HG03342 (cell line): ENCODE results near the gene GRPEL2.
"Not testable (repeated sequence)": the region's sequence is repeated elsewhere in the genome, so short reads cannot be mapped to it uniquely, and the experiment has no call there.

Source experiments
- ATAC-seq: cut with Tn5 transposase; IDR thresholded peaks from one replicate; pipeline ENCODE4 v1.9.1; 2021; ENCODE audit warnings: mild to moderate bottlenecking, moderate library complexity; ENCODE audit not compliant: unreplicated experiment

The GRPEL2 gene

GRCh38 chr5:149374801-149375200, 29.5 kb downstream of the GRPEL2 start:
- no peak for ATAC-seq

DNA sequence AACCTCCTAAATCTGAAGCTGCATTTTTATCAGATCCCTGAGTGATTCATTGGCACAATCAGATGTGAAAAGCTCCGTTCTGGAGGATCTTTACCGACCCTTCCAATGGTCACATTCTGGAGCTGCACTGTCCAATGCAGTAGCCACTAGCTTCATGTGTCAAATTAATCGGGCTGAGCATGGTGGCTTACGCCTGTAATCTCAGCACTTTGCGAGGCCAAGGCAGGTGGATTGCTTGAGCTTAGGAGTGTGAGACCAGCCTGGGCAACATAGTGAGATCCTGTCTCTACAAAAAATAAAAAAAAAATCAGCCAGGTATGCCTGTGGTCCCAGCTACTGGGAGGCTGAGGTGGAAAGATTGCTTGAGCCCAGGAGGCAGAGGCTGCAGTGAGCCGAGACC, 30.1 kb downstream of the GRPEL2 start:
- no peak for ATAC-seq

DNA sequence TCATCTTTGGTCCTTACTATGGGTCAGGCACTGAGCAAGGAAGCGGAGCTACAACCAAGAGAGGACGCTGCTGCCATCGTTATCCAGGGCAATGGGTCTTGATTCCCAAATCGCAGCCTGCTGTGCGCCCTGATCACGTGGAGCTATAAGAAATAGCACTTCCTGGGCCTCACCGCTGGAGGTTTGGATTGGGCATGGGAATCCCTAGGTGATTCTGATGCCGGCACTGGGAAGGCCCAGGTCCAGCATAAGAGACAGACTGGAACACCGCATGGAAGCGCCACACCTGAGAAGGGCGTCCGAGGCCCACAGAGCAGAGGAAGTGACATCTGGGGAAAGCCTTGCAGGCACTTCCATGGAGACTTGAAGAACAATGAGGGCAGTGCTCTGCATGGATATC, 30.8 kb downstream of the GRPEL2 start:
- no peak for ATAC-seq

GRCh38 chr5:149376711-149377447, 31.6 kb downstream of the GRPEL2 start:
- ATAC-seq: no peak

DNA sequence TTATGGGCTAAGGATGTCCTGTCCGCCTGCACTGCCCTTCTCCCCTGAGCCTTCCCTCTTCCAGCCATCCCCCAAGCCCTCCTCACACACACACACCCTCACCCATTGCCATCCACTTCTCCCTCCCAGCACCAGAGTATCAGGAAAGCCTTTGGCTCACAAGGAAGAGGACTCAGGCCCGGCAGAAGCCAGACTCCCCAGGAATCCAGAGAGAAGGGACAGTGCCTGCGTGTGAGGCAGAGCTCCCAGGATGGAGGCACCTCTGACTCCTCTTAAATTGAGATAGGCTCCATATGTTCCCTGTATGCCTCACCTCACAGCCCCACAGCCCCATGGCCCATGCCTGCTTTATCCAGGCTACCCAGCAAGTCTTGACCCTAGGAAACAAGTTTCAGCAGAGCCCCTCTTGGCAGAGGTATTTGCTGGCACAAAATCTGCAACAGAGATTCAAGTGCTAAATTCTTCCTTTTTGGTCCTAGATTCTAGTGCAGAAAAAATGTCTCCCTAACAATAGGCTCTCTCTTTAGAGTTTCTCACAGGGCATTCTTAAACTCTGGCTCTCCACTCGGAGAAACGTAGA, 33.0 kb downstream of the GRPEL2 start:
- ATAC-seq: no peak

DNA sequence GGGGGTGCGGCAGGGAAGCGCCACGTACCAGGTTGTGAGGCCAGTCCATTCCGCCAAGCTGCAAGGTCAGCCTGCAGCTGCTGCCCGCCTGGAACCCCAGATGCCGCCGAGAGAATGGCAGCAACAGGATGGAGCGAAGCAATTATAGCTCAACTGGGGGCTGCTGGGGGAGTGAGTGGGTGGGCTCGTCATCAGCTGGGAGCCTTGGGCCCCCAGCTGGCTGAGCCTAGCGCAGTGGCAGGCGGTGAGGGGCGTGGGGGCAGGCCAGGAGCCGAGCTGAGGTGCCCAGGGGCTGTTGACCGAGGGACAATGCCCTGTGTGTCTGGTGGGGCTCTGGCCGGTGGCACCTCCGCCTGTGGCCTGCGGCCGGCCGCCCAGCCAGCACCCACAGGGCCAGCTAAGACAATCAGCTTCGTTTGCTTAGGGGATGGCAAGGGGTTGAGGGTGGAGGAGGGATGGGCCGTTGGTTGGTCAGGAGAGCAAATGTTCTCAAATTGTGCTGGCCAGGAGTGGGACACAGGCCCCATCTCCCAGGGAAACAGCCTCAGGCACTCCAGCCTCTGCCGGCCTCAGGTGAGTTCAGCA, 34.0 kb downstream of the GRPEL2 start, which contains the start of gene IL17B:
TSS of gene IL17B (minus strand) at position 116 of the 585 bp plus-strand sequence. CDS start at position 49, 67 bp downstream.
- ATAC-seq: no peak

DNA sequence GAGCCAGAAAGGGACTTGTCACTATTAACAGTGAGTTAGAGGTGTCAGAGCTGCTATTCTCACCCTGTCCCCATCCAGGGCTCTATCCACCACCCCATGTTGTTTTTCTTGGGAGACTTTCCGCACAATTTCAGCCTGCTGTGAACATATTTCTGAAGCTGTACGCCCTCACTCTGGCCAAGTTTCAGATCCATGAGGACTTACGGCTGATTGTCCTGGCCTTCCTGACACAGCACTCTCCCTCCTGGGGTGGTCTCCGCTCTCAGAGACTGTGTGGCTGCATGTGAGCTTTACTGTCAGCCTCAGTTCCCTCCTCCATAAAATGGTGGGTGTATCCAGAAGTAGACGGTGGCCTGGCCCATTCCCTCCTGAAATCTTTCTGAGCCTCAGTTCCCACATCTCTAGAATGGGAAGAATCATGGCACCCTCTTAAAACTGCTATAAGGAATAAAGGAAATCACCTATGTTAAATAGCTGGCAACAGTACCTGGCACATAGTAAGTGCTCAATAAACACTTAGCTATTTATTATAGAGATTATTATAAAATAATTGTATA, 34.6 kb downstream of the GRPEL2 start:
- ATAC-seq: no peak

GRCh38 chr5:149380466-149381121, 35.3 kb downstream of the GRPEL2 start:
- ATAC-seq: no peak

GRCh38 chr5:149381261-149381985, 36.1 kb downstream of the GRPEL2 start:
- ATAC-seq: no peak

GRCh38 chr5:149381986-149382338, 36.7 kb downstream of the GRPEL2 start:
- peak; percentile 81 for ATAC-seq

- ATAC-seq: no peak
These were observed 37.4 kb downstream of the GRPEL2 start for GRCh38 chr5:149382517-149383220.

GRCh38 chr5:149383399-149383798, 38.1 kb downstream of the GRPEL2 start:
- ATAC-seq: no peak

- no peak for ATAC-seq
These were observed 40.9 kb downstream of the GRPEL2 start for GRCh38 chr5:149386166-149386565.

DNA sequence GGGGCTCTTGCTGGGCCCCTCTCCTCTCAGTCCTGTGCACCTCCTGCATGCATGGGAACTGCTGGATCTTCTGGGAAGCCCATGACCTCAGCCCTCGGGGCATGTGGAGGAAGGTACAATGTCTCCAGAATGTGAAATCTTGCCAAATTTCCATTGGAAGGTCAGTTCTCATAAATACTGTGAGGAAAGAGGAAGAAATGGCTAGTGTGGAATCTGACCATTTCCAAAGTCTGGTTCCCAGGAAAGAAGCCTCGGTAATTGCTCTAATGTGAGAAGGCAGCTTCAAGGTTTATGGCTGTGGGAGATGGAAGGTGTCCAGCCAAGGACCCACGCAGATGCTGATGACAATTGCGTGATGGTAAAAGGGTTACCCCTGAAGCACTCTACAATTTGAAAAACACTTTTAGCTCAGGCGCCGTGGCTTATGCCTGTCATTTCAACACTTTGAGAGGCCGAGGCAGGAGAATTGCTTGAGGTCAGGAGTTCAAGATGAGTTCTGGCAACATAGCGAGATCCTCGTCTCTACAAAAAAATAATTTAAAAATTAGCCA, 41.9 kb downstream of the GRPEL2 start:
- ATAC-seq: no peak

DNA sequence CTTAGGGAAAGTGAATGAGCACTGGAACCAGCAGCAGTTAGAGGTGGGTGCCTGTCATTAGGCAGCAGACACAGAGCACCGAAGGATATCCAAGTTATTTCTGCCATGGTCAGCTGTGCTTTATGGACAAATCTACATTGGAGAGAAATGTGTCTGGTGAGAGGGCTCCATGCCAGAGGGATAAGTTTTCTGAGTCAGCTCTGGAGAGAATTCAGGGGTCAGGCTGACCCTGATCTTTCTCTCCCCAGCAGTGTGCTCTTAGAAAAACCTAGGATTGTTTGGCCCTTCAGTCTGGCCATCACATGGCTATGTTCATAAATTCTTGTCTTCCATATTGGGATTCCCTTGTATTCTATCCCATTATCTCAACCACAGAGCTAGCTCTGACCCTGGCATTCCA, 42.7 kb downstream of the GRPEL2 start:
- ATAC-seq: no peak

GRCh38 chr5:149388498-149389190, 43.3 kb downstream of the GRPEL2 start:
- no peak for ATAC-seq

GRCh38 chr5:149389552-149390495, 44.5 kb downstream of the GRPEL2 start:
- no peak for ATAC-seq

DNA sequence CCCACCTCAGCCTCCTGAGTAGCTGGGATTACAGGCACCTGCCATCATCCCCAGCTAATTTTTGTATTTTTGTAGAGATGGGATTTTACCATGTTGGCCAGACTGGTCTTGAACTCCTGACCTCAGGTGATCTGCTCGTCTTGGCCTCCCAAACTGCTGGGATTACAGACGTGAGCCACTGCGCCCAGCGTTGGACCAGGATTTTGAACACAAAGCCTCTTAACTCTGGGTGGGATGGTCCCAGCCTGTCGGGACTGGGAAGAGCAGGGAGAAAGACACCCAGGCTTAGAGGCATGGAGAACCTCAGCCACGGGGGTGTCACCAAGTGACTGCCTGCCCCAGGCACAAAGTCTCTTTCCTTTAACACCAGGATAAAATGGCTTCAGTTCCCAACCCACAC, 45.8 kb downstream of the GRPEL2 start:
- not testable (repeated sequence) for ATAC-seq
